Measurements from ENCODE around the gene MME.

DNA sequence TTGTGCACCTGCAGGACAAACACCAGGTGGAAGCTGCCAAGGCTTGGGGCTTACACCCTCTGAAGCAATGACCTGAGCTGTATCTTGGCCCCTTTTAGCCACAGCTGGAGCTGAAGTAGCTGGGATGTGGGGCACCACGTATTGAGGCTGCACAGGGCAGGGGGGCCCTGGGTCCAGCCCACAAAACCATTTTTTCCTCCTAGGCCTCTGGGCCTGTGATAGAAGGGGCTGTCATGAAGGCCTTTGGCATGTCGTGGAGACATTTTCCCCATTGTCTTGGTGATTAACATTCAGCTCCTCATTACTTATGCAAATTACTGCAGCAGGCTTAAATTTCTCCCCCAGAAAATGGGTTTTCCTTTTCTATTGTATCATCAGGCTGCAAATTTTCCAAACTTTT lies 27.6 kb upstream of the MME start:
- TF ChIP-seq, protein P1, sequence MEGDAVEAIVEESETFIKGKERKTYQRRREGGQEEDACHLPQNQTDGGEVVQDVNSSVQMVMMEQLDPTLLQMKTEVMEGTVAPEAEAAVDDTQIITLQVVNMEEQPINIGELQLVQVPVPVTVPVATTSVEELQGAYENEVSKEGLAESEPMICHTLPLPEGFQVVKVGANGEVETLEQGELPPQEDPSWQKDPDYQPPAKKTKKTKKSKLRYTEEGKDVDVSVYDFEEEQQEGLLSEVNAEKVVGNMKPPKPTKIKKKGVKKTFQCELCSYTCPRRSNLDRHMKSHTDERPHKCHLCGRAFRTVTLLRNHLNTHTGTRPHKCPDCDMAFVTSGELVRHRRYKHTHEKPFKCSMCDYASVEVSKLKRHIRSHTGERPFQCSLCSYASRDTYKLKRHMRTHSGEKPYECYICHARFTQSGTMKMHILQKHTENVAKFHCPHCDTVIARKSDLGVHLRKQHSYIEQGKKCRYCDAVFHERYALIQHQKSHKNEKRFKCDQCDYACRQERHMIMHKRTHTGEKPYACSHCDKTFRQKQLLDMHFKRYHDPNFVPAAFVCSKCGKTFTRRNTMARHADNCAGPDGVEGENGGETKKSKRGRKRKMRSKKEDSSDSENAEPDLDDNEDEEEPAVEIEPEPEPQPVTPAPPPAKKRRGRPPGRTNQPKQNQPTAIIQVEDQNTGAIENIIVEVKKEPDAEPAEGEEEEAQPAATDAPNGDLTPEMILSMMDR (conservative IDR thresholded peaks at IDR 0.05; ENCODE audit: low read length) = no peak
- no peak for TF ChIP-seq EZH2phosphoT487 (IDR thresholded peaks at IDR 0.05; ENCODE audit: borderline replicate concordance, low read depth, low read length)
